K562 (cell line): Measurements from ENCODE around the gene ACTN3. TPM values are rescaled to one million over a fixed set of nuclear protein-coding genes. Genes with fewer than 3 reads are reported as not detected.

Experiments used
- ATF6 ChIP-seq: sonication (generic); formaldehyde crosslinking; IDR thresholded peaks from 2 replicates; pipeline ENCODE4 v1.4.0; 2020; ENCODE audit warnings: mild to moderate bottlenecking, missing genetic modification reagents
- CREBBP ChIP-seq: IDR thresholded peaks from one replicate; pipeline ENCODE4 v1.6.1; 2012; ENCODE audit warnings: low read depth, mild to moderate bottlenecking, control low read depth, inconsistent platforms, low read length
- E2F5 ChIP-seq: sonication (generic); formaldehyde crosslinking; IDR thresholded peaks from 2 replicates; pipeline ENCODE4 v1.8.0; 2022; ENCODE audit warnings: mild to moderate bottlenecking, missing genetic modification reagents
- MYBL2 ChIP-seq, 2 experiments: fragments of 450-650 bp in 1 of 2; sonication (generic) in 1 of 2; formaldehyde crosslinking in 1 of 2; IDR thresholded peaks; 2 replicates each; pipeline versions ENCODE4 v1.6.1 to v1.8.1; 2017 to 2022; ENCODE audit warnings: borderline replicate concordance in 1 of 2, inconsistent platforms in 1 of 2, low read depth in 1 of 2, mild to moderate bottlenecking in 1 of 2, missing genetic modification reagents in 1 of 2, moderate library complexity in 1 of 2
- NFYB ChIP-seq: IDR thresholded peaks from 2 replicates; pipeline ENCODE4 v1.6.1; 2011; ENCODE audit warnings: mild to moderate bottlenecking, moderate library complexity; ENCODE audit not compliant: insufficient read length; ENCODE audit errors: extremely low read depth
- TOE1 ChIP-seq, 2 experiments: fragments of 450-650 bp in 1 of 2; sonication (generic) in 1 of 2; formaldehyde crosslinking in 1 of 2; IDR thresholded peaks; 2 replicates each; pipeline versions ENCODE4 v1.7.1 to v1.8.0; 2016 to 2022; ENCODE audit warnings: borderline replicate concordance in 2 of 2, mild to moderate bottlenecking in 2 of 2, antibody characterized with exemption in 1 of 2, inconsistent platforms in 1 of 2, low read depth in 1 of 2, missing genetic modification reagents in 1 of 2, moderate library complexity in 1 of 2
- ZBTB40 ChIP-seq, 2 experiments: fragments of 450-650 bp in 1 of 2; sonication (generic) in 1 of 2; formaldehyde crosslinking in 1 of 2; IDR thresholded peaks; 2 replicates each; pipeline versions ENCODE4 v1.7.1 to v1.9.0; 2016 to 2022; ENCODE audit warnings: inconsistent platforms in 1 of 2, mild to moderate bottlenecking in 1 of 2, missing genetic modification reagents in 1 of 2
- polyA plus RNA-seq, 8 experiments: library from polyadenylated mRNA; depleted of rRNA in 4 of 8; stranded (reverse) in 5 of 8; unstranded in 3 of 8; fragments of >200 nt; fragmentation: Nextera tagmentation in 2 of 8; fragmentation: Illumina TruSeq in 1 of 8; extraction: Ambion mirVana in 2 of 8; extraction: Trizol in 1 of 8; gene quantifications; 2 replicates each; pipeline versions ENCODE4 v1.2.1 to v1.2.3, GENCODE V29; 2011 to 2014; ENCODE audit warnings: inconsistent platforms in 1 of 8, missing spikeins in 1 of 8
- total RNA-seq, 7 experiments: library from RNA; depleted of rRNA in 6 of 7; stranded (reverse); fragments of >200 nt in 6 of 7; fragmentation: Illumina TruSeq in 2 of 7; extraction: Trizol in 2 of 7; gene quantifications; 2 replicates each; pipeline versions ENCODE4 v1.2.1 to v1.2.3, GENCODE V29; 2011 to 2021; ENCODE audit warnings: low replicate concordance in 1 of 7

The ACTN3 gene
- total and polyA plus RNA-seq, 9 of the 15 experiments (the other 6 are each of a cell fraction or from before 2014, with no cell fraction given), result not detected

GRCh38 chr11:66595245-66595904 is 48.7 kb downstream of the ACTN3 start (continued):
- no peak for TF ChIP-seq ZBTB40 (IDR thresholded peaks at IDR 0.05)
- no peak for TF ChIP-seq ZBTB40 (CRISPR knock-in tag; IDR thresholded peaks at IDR 0.05)
- no peak for TF ChIP-seq TOE1 (IDR thresholded peaks at IDR 0.05; ENCODE audit: borderline replicate concordance)
- TF ChIP-seq TOE1 (CRISPR knock-in tag; IDR thresholded peaks at IDR 0.05; ENCODE audit: borderline replicate concordance, low read depth), result no peak
- no peak for TF ChIP-seq MYBL2 (IDR thresholded peaks at IDR 0.05; ENCODE audit: low read depth)
- TF ChIP-seq MYBL2 (CRISPR knock-in tag; IDR thresholded peaks at IDR 0.05; ENCODE audit: borderline replicate concordance), result no peak
- no peak for TF ChIP-seq NFYB
- no peak for TF ChIP-seq CREBBP
- TF ChIP-seq E2F5, result no peak
- no peak; the same call in 1 of the 2 replicates for TF ChIP-seq ATF6
